ENCODE measurements around the gene HLF.

Gene HLF

GRCh38 chr17:55350825-55351205 is 86.1 kb downstream of the HLF start:
- Mint-ChIP-seq H3K4me1 (peaks cover 9% of the 10 kb centered on the region), H3K27ac (no peak overlapping the region), H3K4me3 (no peak overlapping the region), H3K36me3 (no peaks in the 10 kb centered on the region), H3K9me3 (peaks cover 3% of the 10 kb centered on the region)
- DNase-seq (ENCODE audit: low spot score in 2 of 2) (no peak), ATAC-seq (no peak)

GRCh38 chr17:55351226-55351625 is 86.5 kb downstream of the HLF start:
- DNase-seq (ENCODE audit: low spot score in 2 of 2) = no peak
- Mint-ChIP-seq H3K9me3 (peaks cover 3% of the 10 kb centered on the region), H3K27ac (no peak overlapping the region)

GRCh38 chr17:55354010-55354409 is 89.2 kb downstream of the HLF start:
- ATAC-seq = no peak

More at GRCh38 chr17:55351226-55351625, 86.5 kb downstream of the HLF start:
- H3K4me3 Mint-ChIP-seq = no peak overlapping the region
- H3K4me1 Mint-ChIP-seq = peaks cover 8% of the 10 kb centered on the region
- no peaks in the 10 kb centered on the region for H3K36me3 Mint-ChIP-seq
- no peak for ATAC-seq

GRCh38 chr17:55354941-55355340 is 90.2 kb downstream of the HLF start:
- DNase-seq (ENCODE audit: low spot score in 2 of 2) (no peak), ATAC-seq (no peak)
- Mint-ChIP-seq H3K9me3 (no peaks in the 10 kb centered on the region), H3K4me1 (peaks cover 6% of the 10 kb centered on the region), H3K4me3 (no peak overlapping the region), H3K36me3 (no peaks in the 10 kb centered on the region), H3K27ac (no peak overlapping the region)

More at GRCh38 chr17:55354010-55354409, 89.2 kb downstream of the HLF start:
- H3K4me1 Mint-ChIP-seq = peaks cover 8% of the 10 kb centered on the region
- no peaks in the 10 kb centered on the region for H3K36me3 Mint-ChIP-seq
- no peak overlapping the region for H3K4me3 Mint-ChIP-seq
- DNase-seq (ENCODE audit: low spot score in 2 of 2) = no peak
- H3K27ac Mint-ChIP-seq = no peak overlapping the region
- H3K9me3 Mint-ChIP-seq = no peaks in the 10 kb centered on the region

- ATAC-seq = peak; percentile 89
- Mint-ChIP-seq H3K4me3 (no peak overlapping the region), H3K9me3 (peaks cover 6% of the 10 kb centered on the region), H3K36me3 (no peaks in the 10 kb centered on the region), H3K27ac (no peak overlapping the region), H3K4me1 (peaks cover 6% of the 10 kb centered on the region)
- DNase-seq (ENCODE audit: low spot score in 2 of 2) = peak; percentile 55 to 81
These were observed 91.9 kb downstream of the HLF start for GRCh38 chr17:55356434-55357328.

GRCh38 chr17:55360971-55361370 is 96.2 kb downstream of the HLF start:
- ATAC-seq = no peak
- no peaks in the 10 kb centered on the region for H3K36me3 Mint-ChIP-seq
- H3K4me1 Mint-ChIP-seq = peaks cover 6% of the 10 kb centered on the region
- no peak for DNase-seq (ENCODE audit: low spot score in 2 of 2)
- peaks cover 6% of the 10 kb centered on the region for H3K9me3 Mint-ChIP-seq
- H3K4me3 Mint-ChIP-seq = no peak overlapping the region
- no peak overlapping the region for H3K27ac Mint-ChIP-seq

GRCh38 chr17:55363033-55363432 is 98.3 kb downstream of the HLF start:
- DNase-seq (ENCODE audit: low spot score in 2 of 2) = no peak

GRCh38 chr17:55366020-55366481 is 101.3 kb downstream of the HLF start:
- no peak overlapping the region for H3K4me3 Mint-ChIP-seq
- H3K9me3 Mint-ChIP-seq = peaks cover 3% of the 10 kb centered on the region
- ATAC-seq (no peak), DNase-seq (ENCODE audit: low spot score in 2 of 2) (no peak)
- H3K4me1 Mint-ChIP-seq = peaks cover 6% of the 10 kb centered on the region
- no peak overlapping the region for H3K27ac Mint-ChIP-seq
- H3K36me3 Mint-ChIP-seq = no peaks in the 10 kb centered on the region

More at GRCh38 chr17:55363033-55363432, 98.3 kb downstream of the HLF start:
- no peak for ATAC-seq
- Mint-ChIP-seq H3K27ac (no peak overlapping the region), H3K4me1 (no peaks in the 10 kb centered on the region), H3K4me3 (no peak overlapping the region), H3K36me3 (no peaks in the 10 kb centered on the region), H3K9me3 (peaks cover 6% of the 10 kb centered on the region)

GRCh38 chr17:55368706-55369105 is 103.9 kb downstream of the HLF start:
- H3K4me1 Mint-ChIP-seq = peaks cover 6% of the 10 kb centered on the region

More at GRCh38 chr17:55368706-55369105, 103.9 kb downstream of the HLF start:
- ATAC-seq = no peak
- Mint-ChIP-seq H3K9me3 (peaks cover 3% of the 10 kb centered on the region), H3K27ac (no peak overlapping the region), H3K36me3 (no peaks in the 10 kb centered on the region), H3K4me3 (no peak overlapping the region)
- no peak for DNase-seq (ENCODE audit: low spot score in 2 of 2)

Measured in stimulated activated effector memory CD8-positive, alpha-beta T cell treated with anti-CD3 and anti-CD28 coated beads, Interleukin-12 subunit alpha, Interleukin-12 subunit beta, amount 100 ng/mL, for 72 hours (primary cell).